ENCODE results near the gene ARFGAP3.

Gene ARFGAP3

GRCh38 chr22:42883121-42883520 lies 26.0 kb upstream of the ARFGAP3 start:
- DNase-seq = no peak

- DNase-seq = no peak
Observed at GRCh38 chr22:42881982-42882656, 25.0 kb upstream of the ARFGAP3 start.

DNA sequence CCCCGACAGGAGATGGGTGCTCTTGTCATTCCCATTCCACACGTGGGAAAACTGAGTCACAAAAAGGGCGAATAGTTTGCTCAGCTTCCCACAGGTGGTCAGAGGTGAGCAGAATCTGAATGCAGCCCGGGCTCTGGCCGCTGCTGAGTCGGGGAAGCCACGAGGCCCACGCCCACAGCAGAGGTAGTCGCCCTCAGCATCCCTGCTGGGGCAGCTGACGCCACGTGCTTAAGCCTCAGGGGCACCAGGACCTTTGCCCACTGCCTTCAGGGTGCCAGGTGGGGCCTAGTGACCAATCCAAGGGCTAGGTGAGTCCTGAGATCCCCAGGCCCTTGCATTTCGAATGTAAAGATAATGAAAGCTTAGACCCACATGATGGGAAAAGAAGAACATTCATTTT lies 24.2 kb upstream of the ARFGAP3 start:
- no peak for DNase-seq

DNA sequence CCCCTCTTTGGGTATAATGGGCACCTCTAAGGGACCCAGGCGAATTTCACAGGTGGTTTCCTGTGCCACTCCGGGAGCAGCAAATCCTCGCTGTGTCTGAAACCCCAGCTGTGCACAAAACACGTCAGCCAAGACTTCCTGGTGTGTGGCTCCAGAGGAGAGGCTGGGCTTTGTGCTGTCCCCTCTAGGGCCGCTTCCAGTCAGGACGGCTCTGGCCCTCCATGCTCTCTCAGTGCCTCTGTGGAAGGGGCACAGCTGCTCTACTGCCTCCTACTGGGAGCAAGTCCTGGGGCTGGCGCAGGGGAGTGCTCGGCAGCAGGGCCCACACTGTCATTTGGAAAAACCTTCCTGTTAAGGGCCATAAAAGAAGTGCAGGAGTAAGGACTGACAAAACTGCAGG lies 23.7 kb upstream of the ARFGAP3 start:
- no peak for DNase-seq

DNA sequence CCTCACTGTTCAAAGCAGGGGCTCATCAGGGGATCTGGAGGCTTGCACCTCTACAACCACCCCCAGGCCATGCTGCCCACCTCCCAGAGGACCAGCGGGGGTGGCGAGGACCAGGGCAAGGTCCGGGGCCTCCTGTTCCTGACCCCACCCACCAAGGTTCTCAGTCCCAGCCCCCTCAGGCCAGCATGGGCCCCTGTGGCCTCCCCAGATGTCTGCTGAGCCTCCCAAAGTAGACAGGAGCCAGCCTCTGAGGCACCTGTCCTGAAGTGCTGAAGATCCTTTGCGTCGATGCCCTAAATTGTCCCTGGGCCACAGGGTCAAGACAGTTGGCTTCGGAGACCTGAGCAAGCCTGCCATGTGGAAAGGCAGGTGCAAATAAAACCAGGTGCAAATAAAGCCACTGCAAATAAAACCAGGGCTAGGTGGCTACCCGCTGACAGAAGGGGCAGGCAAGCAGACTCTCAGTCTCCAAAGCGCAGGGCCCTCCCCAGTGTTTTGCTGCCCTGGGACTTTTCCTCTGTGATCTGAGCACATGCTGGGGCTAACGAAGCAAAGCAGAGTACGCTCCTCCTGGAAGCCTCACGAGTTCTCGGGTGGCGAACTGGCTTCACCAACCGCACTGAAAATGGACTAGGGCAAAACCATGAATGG lies 22.4 kb upstream of the ARFGAP3 start:
- no peak for DNase-seq

GRCh38 chr22:42878561-42879305 lies 21.7 kb upstream of the ARFGAP3 start:
- DNase-seq = no peak

DNA sequence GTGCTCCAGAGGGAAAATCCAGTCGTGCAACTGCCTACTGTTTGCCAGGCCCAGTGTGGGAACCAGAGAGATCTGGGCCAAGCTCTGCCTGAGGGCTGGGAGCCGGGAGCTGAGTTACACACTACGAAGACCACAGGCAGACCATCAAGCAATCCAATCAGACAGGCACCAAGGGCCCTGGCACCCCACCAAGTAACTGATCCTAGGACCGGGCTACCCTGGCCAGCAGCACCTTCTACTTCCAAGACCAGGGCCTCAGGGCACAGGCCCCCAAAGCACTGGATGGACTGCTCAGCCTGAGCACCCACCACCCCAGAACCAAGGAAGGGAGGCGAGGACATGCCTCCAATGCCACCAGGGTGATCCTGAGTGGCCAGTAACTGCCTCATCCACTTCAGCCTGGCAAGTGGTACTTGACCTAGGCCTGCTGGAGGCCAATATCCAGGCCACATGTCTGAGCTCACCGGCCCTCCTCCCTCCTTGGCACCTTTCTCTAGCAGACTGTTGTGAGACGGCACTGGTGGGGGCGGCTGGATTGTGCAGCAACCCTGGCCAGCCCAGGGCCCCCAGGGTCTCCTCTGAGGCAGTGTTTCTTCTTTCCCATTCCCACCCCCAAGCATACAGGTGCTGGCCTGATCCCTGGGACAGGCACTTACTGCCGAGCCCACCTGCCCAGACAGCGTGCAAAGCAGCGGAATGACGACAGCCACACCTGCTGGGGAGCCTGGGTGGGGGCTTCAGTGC lies 20.7 kb upstream of the ARFGAP3 start:
- DNase-seq = no peak

DNA sequence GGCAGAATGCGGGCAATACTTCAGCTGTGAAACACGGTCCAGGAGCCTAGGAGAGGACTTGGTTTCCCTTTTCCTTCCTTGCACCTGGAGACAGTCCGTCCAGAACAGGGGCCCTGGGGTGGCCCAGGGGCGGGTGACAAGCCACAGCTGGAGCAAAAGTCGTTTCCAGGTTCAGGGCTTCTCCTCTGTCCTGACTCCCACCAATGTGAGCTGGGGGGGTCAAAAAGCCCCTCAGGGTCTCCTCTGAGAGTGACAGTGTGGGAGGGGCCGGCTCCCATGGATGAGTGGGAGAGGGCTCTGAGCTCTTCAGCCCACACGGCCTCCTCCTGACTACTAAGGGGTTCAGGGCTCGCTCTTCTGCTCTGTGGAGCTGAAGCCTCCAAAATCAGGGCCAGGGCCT lies 20.1 kb upstream of the ARFGAP3 start:
- DNase-seq = no peak

- no peak for DNase-seq
Observed at GRCh38 chr22:42876041-42876440, 19.0 kb upstream of the ARFGAP3 start.

- no peak for DNase-seq
Observed at GRCh38 chr22:42874010-42874409, 16.9 kb upstream of the ARFGAP3 start.

GRCh38 chr22:42873356-42873755 lies 16.3 kb upstream of the ARFGAP3 start:
- no peak for DNase-seq

GRCh38 chr22:42872821-42873220 lies 15.7 kb upstream of the ARFGAP3 start:
- DNase-seq = no peak

- DNase-seq = no peak
Observed at GRCh38 chr22:42871146-42872050, 14.3 kb upstream of the ARFGAP3 start.

DNA sequence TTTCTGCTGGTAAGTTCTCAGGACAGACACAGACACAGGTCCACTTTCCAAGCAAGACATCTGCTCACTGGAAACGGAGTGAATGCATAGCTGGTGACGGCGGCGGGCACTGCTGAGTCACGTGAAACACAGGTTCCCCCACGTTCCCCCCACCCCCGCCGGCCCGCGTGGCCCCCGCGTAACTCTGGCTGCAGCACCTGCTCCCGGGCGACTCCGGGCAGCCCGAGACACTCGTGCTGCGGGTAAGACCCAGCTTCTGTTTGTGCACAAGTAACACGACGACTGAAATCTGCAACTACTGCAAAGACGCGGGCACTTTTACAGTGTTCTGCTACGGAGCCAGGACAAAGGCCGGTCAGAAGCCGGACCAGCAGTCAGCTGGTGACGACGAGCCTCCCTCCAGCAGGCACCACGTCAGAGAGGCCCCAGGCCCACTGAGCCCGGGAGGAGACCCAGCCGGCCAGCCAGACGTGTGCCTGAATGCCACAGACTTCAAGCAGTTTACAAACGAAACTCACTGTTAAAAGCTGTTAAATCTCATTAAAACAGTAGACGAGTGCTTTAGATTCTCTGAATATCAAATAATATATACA lies 12.9 kb upstream of the ARFGAP3 start:
- no peak for DNase-seq

DNA sequence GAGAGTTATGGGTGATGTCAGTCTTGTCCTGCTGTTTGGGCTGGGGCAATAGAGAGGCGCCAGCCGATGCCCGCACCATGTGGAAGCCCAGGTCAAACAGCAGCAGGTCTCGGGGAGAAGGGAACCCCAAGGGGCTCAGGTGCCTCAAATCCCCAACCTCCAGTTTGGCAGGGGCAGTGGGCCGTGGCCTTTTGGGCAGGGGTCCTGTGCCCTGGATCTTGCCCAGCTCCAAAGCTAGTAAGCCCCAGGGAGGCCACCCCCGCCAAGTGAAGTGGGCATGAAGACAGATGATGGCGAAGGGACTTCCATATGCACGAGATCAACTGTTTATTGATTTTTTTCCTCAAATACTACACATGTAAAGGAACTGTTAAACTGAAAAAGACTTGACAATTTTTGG lies 12.4 kb upstream of the ARFGAP3 start:
- no peak for DNase-seq

DNA sequence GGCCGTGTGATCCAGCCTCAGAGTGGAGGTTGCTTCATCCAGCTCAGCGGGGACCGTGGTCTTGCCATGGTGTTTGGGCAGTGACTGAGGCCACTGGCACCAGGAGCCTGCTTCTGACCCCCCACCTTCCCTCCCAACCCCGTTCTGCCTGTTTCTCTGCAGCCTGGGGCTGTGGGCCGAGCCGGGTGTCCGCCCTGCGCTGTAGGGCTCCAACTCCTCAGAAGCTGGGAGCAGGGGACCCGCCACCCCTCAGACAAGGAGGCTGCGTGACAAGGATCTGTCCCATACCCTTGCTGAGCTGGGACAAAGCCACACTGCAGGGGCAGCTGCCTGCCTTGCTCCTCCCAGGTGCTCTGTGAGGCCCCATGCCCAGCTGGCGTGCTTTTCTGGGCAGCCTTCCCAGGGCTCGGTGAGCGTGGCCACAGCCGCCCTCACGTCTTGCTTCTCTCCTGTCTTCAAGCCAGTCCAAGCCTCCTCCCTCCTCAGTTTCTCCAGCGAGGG lies 11.7 kb upstream of the ARFGAP3 start:
- DNase-seq = no peak

- DNase-seq = no peak
Observed at GRCh38 chr22:42866100-42866499, 9.0 kb upstream of the ARFGAP3 start.

GRCh38 chr22:42865536-42865935 lies 8.5 kb upstream of the ARFGAP3 start:
- no peak for DNase-seq

GRCh38 chr22:42863349-42863961 lies 6.4 kb upstream of the ARFGAP3 start:
- peak; percentile 76 for DNase-seq

DNA sequence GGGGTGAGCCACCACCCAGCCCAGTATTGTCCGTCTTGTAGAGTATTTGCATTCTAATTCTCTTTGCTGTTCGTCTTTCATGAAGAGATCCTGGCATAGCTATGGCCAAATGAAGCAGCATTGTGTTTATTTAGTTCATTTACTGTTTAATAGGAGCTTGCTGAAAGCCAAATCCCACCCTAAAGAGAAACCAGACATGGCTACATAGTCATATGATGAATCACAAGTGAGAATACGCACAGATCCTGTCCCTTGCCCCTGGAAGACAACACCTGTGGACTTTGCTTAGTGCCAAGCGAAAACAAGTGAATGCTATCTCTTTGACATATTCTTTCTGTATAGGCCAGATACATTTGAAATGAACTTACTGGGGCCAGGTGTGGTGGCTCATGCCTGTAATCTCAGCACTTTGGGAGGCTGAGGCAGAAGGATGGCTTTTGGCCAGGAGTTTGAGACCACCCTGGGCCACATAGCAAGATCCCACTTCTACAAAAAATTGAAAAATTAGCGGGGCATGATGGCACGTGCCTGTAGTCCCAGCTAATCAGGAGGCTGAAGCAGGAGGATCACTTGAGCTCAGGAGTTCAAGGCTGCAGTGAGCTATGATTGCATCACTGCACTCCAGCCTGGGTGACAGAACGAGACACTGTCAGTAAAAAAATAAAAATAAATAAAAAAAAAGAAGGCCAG lies 5.1 kb upstream of the ARFGAP3 start:
- DNase-seq = no peak

DNA sequence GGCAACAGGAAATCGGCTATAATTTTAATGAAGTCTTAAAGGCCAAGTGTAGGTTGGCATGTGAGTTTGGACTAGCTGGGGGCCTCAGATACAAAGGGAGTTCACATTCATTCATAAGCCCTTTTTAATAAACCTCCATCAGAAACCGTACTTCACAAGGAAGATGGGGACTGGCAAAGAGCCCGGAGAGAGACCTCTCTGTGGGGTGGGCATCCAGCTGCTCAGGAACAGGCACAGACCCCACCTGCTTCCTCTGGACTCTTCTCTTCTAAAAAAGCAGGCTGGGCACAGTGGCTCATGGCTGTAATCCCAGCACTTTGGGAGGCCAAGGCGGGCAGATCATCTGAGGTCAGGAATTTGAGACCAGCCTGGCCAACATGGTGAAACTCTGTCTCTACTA lies 3.9 kb upstream of the ARFGAP3 start:
- no peak for DNase-seq

Measured in kidney glomerular epithelial cell (primary cell).